SK-N-SH treated with all-trans-retinoic acid at 6 μM for 48 hours (cell line): Measurements from ENCODE around the gene SEMA5B.

Source experiments
- ARNTL ChIP-seq: fragments of 450-650 bp; formaldehyde crosslinking; IDR thresholded peaks from 2 replicates; pipeline ENCODE4 v1.5.0; 2020; ENCODE audit warnings: low read depth, mild to moderate bottlenecking, moderate library complexity, borderline replicate concordance
- GLIS3 ChIP-seq: fragments of 250-450 bp; sonication (Bioruptor Pico); IDR thresholded peaks from 2 replicates; pipeline ENCODE4 v1.5.0; 2020; ENCODE audit warnings: mild to moderate bottlenecking, moderate library complexity
- ZNF70 ChIP-seq: fragments of 450-650 bp; formaldehyde crosslinking; IDR thresholded peaks from 2 replicates; pipeline ENCODE4 v1.5.0; 2020; ENCODE audit warnings: mild to moderate bottlenecking, moderate library complexity
- TF ChIP-seq, protein P1 (sequence below): fragments of 250-450 bp; sonication (Bioruptor Pico); IDR thresholded peaks from 2 replicates; pipeline ENCODE4 v1.8.0; 2020; ENCODE audit warnings: mild to moderate bottlenecking, moderate library complexity, borderline replicate concordance
- TF ChIP-seq, protein P2 (sequence below): fragments of 250-450 bp; sonication (Bioruptor Pico); IDR thresholded peaks from 2 replicates; pipeline ENCODE4 v1.5.1; 2020; ENCODE audit warnings: low read depth, mild to moderate bottlenecking, moderate library complexity
- TF ChIP-seq, protein P3 (sequence below): fragments of 250-450 bp; sonication (Bioruptor Pico); IDR thresholded peaks from 2 replicates; pipeline ENCODE4 v1.5.0; 2020; ENCODE audit warnings: mild to moderate bottlenecking, moderate library complexity

DNA sequence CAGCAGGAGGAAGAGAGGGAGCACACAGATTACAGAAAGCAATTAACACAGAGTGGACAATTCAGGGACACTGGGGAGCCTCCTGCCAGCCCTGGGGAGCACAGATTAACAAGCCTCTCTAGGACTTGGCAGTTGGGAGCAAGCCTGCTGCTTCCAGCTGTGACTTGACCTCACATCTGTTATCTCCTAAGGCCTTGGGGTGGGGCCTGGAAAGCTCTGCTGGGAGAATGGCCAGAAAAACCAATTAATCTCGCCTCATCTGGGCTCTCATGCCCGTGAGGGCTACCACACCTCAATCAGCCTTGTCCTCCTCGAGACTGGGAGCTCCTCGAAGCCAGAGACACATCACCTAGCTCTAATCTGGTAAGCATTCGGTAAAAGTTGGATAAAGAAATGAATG is 39.1 kb downstream of the SEMA5B start:
- TF ChIP-seq ARNTL (CRISPR knock-in tag) (no peak), GLIS3 (CRISPR knock-in tag) (no peak), ZNF70 (CRISPR knock-in tag) (no peak)
- TF ChIP-seq, protein P1, sequence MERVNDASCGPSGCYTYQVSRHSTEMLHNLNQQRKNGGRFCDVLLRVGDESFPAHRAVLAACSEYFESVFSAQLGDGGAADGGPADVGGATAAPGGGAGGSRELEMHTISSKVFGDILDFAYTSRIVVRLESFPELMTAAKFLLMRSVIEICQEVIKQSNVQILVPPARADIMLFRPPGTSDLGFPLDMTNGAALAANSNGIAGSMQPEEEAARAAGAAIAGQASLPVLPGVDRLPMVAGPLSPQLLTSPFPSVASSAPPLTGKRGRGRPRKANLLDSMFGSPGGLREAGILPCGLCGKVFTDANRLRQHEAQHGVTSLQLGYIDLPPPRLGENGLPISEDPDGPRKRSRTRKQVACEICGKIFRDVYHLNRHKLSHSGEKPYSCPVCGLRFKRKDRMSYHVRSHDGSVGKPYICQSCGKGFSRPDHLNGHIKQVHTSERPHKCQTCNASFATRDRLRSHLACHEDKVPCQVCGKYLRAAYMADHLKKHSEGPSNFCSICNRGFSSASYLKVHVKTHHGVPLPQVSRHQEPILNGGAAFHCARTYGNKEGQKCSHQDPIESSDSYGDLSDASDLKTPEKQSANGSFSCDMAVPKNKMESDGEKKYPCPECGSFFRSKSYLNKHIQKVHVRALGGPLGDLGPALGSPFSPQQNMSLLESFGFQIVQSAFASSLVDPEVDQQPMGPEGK, result no peak
- TF ChIP-seq, protein P2, sequence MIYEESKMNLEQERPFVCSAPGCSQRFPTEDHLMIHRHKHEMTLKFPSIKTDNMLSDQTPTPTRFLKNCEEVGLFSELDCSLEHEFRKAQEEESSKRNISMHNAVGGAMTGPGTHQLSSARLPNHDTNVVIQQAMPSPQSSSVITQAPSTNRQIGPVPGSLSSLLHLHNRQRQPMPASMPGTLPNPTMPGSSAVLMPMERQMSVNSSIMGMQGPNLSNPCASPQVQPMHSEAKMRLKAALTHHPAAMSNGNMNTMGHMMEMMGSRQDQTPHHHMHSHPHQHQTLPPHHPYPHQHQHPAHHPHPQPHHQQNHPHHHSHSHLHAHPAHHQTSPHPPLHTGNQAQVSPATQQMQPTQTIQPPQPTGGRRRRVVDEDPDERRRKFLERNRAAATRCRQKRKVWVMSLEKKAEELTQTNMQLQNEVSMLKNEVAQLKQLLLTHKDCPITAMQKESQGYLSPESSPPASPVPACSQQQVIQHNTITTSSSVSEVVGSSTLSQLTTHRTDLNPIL (CRISPR knock-in tag), result no peak
- TF ChIP-seq, protein P3, sequence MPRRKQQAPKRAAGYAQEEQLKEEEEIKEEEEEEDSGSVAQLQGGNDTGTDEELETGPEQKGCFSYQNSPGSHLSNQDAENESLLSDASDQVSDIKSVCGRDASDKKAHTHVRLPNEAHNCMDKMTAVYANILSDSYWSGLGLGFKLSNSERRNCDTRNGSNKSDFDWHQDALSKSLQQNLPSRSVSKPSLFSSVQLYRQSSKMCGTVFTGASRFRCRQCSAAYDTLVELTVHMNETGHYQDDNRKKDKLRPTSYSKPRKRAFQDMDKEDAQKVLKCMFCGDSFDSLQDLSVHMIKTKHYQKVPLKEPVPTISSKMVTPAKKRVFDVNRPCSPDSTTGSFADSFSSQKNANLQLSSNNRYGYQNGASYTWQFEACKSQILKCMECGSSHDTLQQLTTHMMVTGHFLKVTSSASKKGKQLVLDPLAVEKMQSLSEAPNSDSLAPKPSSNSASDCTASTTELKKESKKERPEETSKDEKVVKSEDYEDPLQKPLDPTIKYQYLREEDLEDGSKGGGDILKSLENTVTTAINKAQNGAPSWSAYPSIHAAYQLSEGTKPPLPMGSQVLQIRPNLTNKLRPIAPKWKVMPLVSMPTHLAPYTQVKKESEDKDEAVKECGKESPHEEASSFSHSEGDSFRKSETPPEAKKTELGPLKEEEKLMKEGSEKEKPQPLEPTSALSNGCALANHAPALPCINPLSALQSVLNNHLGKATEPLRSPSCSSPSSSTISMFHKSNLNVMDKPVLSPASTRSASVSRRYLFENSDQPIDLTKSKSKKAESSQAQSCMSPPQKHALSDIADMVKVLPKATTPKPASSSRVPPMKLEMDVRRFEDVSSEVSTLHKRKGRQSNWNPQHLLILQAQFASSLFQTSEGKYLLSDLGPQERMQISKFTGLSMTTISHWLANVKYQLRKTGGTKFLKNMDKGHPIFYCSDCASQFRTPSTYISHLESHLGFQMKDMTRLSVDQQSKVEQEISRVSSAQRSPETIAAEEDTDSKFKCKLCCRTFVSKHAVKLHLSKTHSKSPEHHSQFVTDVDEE, result no peak
